HG02970 (cell line): ENCODE results near the gene DBNDD1.

Experiments
- ATAC-seq: cut with Tn5 transposase; IDR thresholded peaks from one replicate; pipeline ENCODE4 v1.9.1; 2021; ENCODE audit warnings: mild to moderate bottlenecking, moderate library complexity, moderate number of reproducible peaks; ENCODE audit not compliant: unreplicated experiment, low FRiP score

Gene DBNDD1

DNA sequence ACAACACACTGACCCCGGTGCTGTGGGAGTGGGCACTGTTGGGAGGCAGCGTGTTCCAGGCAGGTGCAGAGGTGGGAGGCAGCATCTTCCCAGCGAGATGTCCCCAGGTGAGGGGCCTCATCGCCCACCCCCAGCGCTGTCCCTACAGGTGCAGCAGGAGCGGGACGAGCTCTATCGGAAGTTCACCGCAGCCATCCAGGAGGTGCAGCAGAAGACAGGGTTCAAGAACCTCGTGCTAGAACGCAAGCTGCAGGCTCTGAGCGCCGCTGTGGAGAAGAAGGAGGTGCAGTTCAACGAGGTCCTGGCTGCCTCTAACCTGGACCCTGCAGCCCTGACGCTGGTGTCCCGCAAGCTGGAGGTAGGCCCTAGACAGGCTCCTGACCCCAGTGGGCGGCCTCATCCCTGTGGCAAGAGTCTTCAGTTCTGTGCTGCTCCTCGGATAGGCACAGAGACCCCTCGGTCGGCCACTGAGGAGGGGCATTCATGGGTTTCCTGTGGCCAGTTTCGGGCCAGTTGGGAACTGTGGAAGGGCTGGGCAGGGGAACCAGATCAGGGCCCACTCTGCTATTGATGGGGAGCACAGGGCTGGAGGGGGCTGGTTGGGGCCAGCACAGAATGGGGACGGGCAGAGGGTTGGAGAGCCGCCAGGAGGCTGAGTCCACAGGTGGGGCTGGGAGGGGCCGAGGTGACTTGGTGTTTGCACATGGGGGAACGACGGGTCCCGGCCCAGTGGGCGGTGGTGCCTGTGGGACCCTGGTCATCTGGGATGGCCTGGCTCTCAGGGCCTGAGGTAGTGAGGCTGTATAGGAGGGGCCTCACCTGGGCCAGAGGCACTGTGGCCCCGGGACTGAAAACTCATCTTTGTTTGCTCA is 21.1 kb upstream of the DBNDD1 start:
- no peak for ATAC-seq

DNA sequence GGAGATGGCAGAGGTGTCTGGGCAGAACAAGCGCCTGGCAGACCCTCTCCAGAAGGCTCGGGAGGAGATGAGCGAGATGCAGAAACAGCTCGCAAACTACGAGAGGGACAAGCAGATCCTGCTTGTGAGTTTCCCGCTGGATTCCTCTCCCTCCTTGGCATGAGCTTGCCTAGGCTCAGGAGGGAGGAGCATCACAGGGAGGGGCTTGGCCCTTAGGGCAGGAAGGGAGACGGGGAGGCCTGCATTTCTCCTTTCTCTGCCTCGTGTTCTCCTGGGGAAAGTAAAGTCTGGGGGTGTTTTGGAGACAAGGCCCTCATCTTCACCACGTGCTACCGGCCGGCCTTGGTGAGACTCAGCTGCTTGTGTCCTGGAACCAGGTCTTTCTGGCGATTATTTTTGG is 18.0 kb upstream of the DBNDD1 start:
- no peak for ATAC-seq

DNA sequence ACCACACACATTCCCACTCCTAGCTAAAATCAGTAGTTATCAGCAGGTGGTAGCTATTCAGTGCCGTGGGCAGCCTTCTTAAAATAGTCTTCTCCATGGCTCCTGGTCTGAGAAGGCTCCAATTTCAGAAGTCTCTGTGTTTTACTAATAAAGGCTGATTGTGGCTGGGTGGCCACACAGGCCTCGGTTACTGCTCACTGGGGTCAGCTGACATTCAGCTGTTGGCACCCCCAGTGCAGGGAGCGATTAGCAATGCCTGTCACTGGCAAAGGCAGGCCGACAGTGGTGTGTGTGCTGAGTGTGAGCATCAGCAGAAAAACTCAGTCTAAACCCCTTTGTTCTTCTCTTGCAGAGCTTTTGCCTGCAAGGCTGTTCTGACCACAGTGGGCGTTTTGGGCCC is 16.6 kb upstream of the DBNDD1 start:
- no peak for ATAC-seq

DNA sequence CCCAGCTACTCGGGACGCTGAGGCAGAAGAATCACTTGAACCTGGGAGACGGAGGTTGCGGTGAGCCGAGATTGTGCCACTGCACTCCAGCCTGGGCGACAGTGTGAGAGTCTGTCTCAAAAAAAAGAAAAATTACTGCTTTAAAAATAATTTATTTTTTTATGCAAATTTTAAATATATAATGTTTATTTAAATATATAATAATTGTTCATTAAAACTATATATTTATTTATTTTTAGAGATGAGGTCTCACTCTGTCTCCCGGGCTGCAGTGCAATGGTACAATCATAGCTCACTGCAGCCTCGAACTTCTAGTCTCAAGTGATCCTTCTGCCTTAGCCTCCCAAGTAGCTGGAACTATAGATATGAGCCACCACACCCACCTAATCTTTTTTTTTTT is 15.2 kb upstream of the DBNDD1 start:
- no peak for ATAC-seq

DNA sequence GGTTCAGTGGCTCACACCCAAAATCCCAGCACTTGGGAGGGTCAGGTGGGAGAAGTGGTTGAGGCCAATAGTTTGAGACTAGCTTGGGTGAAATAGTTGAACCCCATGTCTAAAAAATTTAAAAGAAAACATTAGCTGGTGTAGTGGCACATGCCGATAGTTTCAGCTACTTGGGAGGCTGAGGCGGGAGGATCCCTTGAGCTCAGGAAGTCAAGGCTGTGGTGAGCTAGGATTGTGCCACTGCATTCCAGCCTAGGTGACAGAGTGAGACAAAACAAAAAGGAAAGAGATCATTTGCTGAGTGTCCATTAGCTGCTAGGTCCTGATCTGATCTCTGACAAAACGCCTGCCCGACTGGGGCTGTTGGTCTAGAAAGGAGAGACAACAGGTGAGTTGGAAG is 14.1 kb upstream of the DBNDD1 start:
- ATAC-seq, result no peak

DNA sequence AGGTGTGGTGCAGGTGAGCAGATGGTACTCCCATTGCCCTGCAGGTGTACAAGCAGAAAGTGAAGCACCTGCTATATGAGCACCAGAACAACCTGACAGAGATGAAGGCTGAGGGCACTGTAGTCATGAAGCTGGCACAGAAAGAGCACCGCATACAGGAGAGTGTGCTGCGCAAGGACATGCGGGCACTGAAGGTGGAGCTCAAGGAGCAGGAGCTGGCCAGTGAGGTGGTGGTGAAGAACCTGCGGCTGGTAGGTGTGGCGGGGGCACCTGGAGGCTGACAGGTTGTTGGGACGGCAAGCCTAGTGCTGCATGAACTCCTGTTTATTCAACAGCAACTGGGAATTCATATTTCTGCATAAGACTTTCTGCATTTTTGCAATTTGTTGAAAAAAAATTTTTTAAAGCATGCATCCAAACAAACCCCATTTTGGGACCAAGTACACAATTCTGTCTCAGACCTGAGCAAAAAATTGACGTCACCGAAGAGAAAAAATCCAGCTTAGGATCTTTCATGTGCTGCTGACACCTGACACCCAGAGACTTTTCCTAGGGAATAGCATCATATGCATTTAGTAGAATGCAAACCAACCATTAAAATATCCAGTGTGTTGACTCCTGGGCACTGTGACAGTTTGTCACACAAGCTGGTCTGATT is 13.5 kb upstream of the DBNDD1 start:
- no peak for ATAC-seq

DNA sequence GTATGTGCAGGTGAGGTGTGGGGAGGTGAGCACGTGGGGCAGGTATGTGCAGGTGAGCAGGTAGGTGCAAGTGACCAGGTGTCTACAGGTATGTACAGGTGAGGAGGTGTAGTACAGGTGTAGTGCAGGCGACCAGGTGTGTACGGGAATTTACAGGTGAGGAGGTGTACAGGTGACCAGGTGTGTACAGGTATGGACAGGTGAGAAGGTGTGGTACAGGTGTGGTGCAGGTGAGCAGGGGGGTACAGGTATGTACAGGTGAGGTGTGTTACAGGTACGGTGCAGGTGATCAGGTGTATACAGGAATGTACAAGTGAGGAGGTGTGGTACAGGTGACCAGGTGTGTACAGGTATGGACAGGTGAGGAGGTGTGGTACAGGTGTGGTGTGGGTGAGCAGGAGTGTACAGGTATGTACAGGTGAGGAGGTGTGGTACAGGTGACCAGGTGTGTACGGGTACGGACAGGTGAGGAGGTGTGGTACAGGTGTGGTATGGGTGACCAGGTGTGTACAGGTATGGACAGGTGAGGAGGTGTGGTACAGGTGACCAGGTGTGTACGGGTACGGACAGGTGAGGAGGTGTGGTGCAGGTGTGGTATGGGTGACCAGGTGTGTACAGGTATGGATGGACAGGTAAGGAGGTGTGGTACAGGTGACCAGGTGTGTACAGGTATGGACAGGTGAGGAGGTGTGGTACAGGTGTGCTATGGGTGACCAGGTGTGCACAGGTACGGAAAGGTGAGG is 12.8 kb upstream of the DBNDD1 start:
- ATAC-seq, result no peak

DNA sequence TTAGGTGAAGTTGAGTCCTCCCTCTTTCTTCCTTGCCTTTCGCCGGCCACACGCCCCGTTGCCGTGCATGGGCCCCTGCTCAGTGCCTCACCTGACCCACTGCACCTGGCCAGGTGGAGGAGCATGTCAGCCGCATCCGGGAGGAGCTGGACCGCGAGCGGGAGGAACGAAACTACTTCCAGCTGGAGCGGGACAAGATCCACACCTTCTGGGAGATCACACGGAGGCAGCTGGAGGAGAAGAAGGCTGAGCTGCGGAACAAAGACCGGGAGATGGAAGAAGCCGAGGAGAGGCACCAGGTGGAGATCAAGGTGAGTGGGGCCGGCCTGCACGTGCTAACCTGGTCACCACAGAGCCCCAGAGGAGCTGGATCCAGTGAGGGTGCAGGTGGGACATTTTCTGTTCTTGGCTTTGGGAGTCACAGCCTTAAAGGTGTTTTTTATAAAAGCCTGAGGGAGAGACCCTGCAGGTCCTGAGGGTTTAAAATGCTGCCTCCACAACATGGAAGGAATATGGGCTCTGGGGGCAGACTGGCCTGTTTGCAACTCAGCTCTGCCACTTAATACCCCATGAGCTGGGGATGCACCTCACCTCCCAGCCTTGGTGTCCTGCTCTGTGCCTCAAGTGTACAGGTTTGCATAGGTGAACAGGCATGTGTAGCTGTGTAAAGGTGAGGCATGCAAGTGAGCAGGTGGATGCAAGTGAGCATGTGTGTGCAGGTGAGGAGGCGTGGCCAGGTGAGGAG is 12.1 kb upstream of the DBNDD1 start:
- no peak for ATAC-seq

DNA sequence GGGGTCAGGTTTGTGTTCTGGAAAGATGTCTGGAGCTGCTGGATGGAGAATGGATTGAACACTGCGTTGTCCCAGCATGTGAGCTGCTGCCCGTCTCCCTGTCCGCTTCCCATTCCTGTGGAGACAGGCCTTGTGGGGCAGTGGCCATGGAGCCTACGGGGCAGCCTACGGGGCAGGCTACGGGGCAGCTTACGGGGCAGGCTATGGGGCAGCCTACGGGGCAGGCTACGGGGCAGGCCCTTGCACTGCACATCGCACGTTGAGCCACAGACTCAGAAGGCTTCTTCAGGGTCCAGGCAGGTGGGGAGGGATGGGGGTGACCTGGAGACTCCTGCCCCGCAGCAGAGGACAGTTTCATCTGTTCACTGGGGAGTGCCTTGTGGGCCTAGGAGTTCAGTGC is 9.7 kb upstream of the DBNDD1 start:
- ATAC-seq, result no peak

DNA sequence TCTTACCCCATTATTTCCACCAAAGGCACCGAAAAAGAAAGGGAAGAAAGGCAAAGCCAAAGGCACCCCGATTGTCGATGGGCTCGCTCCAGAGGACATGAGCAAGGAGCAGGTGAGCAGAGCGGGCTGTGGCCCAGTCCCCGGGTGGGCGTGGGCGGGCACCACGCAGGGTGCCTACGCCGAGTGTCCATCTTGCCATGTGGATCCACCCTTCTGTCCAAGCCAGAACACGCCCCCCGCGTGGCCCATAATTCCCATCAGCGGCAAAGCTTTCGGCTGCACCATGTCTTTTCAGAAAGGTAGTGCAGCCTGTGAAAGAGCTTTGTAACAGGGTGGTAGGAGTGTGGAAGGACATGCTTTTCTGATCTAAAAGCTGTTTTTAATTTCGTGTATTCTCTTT is 8.4 kb upstream of the DBNDD1 start:
- ATAC-seq, result no peak

DNA sequence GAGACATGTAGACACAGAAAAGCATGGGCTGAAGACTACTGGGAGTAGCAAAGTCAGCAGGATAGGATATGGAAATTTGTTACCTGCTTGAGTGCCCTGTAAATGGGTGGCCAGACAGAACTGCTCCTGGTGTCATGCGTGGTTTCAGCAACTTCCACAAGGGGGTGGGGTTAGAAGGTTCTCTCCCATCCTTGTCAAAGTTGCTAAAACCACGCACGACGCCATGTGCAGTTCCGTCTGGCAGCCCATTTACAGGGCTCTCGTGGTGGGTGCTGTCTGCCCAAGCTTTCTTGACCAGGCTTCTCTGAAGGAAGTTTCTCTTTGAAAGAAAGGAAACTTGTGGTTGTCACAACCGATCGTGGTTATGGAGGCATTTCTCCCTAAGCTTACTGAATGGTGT is 6.9 kb upstream of the DBNDD1 start:
- no peak for ATAC-seq

DNA sequence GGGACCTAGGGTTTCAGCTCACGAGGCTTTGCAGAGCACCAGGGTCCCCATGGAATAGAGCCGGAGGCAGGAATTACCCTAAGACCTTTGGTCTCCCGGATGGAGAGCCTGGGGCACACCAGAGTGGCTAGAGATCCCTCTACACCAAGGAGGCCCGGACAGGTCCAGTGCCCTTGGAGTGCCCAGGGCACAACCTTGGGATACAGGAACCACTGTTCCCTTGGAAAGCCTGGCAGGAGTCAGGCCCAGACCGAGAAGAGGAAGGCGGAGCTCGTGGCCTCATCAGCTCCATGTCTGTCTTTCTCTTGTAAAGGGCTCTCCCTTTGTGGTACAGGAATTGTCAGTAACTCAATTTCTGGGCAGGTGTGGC is 3.8 kb upstream of the DBNDD1 start:
- no peak for ATAC-seq

DNA sequence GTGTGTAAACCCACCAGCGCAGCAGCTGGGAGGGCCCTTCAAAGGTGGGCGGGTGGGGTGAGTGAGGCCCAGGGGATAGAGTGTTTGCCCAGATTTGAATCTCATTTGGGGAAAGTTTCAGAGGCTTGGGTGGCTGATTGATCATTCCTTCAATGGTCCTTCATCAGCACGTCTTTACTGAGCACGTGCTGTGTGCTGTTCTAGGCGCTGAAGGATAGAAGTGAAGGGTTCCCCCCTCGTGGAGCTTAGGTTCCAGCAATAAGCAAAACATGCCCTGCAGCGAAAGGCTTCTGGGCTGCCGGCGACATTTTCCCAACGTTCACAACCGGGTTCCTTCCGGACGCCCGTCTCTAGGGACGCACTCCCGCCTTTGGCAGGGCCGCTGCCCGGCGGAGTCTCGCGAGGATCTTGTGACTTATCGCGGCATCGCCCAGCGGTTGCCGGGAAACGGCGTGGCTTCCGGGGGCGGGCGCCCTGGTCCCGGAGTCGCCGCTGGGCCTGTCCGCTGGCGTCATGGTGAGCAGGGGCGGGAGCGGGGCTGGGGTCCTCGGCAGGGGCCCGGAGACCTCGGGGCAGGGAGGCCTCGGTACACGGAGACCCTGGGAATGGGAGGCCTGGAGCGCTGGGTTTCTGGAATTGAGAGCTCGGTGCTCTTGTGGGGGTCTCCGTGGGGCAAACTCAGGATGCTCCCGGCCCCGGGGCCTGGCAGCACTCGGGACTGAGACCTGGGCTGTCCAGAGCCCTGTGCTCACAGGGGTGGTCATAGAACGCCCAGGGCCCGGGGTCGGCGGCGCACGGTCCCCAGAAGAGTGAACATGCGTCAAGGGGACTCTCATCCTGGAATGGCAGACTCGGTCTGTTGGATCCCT is 3.2 kb upstream of the DBNDD1 start:
- ATAC-seq, result peak; percentile 69

DNA sequence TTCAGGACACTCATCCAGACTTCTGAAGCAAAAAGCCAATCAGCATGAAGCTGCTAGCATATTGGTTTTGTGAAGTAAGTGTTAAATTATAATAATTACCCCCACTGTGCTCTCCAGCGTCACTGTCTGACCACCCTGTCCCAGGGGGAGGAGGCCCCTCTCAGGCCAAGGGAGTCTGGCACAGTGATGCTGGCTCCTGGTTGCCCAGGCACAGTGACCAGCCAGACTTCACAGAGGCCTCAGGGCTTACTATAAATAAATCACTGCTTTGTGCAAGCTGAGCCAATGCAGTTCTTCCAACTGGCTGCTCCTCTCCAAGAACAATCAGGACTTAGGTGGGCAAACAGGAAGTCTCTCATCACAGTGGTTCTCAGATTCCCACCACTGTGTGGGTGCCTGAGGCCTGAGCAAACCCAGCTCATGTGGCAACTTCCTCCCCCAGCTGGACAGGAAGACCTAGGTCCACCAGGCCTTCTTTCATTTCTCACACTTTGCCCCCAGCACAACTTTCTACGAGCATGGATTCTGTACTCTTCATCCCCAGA is 1.7 kb upstream of the DBNDD1 start:
- no peak for ATAC-seq

DNA sequence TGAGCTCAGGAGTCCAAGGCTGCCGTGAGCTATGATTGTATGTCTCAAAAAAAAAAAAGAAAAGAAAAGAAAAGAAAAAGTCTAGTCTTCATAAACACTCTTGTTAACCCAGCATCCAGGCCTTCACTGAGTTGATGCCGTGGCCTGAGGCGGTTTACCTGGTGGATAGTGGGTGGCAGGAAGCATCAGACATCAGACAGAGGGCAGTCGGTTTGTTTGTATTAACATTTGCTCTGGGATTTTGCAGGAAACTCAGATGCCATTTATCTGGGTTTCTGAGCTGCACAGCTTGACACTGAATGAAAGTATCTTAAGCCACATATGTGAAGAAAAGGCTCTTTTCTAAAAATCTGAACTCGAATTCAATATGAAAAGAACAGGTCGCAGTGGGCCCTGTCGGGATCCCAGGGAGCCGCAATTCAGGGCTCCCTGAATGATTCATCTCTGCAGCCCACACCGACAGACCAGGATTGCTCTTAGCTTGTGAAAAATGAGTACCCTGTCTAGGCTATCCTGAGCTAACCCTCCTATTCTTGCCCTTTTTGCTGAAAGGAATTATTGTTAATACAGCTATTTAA is 1.1 kb upstream of the DBNDD1 start:
- ATAC-seq, result no peak

DNA sequence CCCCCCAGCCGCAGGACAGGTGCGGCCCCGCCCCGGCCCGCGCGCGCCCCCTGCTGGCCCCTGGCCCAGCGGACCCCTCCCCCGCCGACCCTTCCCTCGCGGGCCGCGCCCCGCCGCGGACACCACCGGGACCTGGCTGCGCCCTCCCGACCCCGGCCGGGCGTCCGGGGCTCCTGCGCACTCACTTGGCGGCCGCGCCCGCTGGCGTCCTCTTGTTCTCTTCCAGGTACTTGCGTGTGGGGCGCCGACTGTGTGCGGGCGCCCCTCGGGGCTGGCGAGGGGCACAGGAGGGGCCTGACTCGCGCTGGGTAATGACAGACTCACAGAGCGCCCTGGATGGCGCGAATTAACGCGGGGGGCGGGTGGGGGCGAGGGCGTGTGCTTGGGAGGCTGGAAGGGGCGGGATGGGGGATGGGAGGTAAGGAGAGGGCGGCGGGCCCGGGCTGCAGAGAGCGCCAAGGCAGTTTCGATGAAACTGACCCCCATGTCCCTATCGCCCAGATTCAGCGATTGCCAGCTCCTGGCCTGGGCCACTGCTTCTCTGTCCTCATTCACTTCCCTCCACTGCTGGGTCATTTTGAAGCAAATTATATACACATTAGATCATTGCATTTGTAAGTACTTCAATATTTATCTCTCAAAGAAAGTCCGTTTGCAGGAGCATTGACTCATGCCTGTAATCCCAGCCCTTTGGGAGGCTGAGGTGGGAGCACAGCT is 445 bp upstream of the DBNDD1 start:
- no peak for ATAC-seq

DNA sequence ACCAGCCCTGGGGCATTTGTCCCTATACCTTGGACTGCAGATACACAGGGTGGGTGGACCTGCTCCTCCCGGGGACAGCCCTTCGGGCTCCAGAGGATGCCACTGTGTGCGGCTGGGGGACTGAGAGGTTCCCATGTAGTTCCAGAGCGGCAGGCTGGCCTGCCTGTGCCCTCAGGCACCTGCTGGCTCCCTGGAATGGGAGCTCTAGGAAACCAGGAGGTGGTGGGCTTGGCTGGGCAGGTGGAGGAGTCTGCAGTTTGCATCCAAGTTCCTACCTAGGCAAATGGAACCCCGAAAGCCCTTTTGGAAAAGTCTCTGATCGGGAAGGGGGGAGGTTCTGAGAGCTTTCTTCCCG is 982 bp downstream of the DBNDD1 start:
- no peak for ATAC-seq

DNA sequence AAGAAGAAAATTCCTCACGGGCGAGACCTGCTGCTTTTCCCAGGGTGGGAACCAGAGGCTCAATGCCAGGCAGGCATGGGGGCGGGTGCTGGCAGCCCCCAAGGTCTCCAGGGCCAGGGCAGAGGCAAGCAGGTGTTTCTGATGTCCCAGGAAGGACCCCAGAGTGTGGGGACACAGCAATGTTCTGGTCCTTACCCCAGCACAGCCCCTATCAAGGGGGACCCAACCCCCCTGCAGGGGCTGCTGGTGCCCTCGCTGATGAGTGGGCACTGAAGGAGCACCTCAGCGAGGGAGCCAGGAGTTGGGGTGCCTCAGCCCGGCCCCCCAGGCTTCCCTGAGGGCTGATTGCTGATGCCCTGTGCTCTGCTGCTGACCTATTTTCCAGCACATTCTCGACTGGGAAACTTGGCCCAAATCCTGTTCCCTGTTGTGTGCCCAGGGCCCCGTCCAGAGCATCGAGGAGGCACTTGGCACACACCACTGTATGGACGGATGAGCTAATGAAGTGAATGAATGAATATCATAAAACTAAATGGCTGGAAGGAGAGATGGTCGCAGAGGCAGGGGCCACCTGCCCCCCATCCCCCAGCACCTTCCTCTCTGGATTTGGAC is 2.8 kb downstream of the DBNDD1 start:
- ATAC-seq, result no peak
